ENCODE measurements around the gene NPB.

Gene NPB

GRCh38 chr17:81923302-81924260, 21.5 kb downstream of the NPB start:
- peak overlapping the region; percentile 31 for H3K4me3 ChIP-seq (ENCODE audit: control insufficient read depth, low read depth, low read length)
- peak; percentile 77 for DNase-seq (ENCODE audit: low read depth)
- no peak for TF ChIP-seq CTCF (conservative IDR thresholded peaks at IDR 0.05; ENCODE audit: control insufficient read depth, insufficient read depth, low read depth, low read length)

GRCh38 chr17:81924557-81925532, 22.8 kb downstream of the NPB start:
- no peak for TF ChIP-seq CTCF (conservative IDR thresholded peaks at IDR 0.05; ENCODE audit: control insufficient read depth, insufficient read depth, low read depth, low read length)
- DNase-seq (ENCODE audit: low read depth) = no peak
- H3K4me3 ChIP-seq (ENCODE audit: control insufficient read depth, low read depth, low read length) = no peak overlapping the region

- H3K4me3 ChIP-seq (ENCODE audit: control insufficient read depth, low read depth, low read length) = peak overlapping the region; percentile 71
- no peak for TF ChIP-seq CTCF (conservative IDR thresholded peaks at IDR 0.05; ENCODE audit: control insufficient read depth, insufficient read depth, low read depth, low read length)
- DNase-seq (ENCODE audit: low read depth) = no peak
Measured at GRCh38 chr17:81925860-81926450, 23.9 kb downstream of the NPB start.

GRCh38 chr17:81926451-81927151, 24.6 kb downstream of the NPB start:
- TF ChIP-seq CTCF (conservative IDR thresholded peaks at IDR 0.05; ENCODE audit: control insufficient read depth, insufficient read depth, low read depth, low read length) = no peak
- peak; percentile 78 for DNase-seq (ENCODE audit: low read depth)
- H3K4me3 ChIP-seq (ENCODE audit: control insufficient read depth, low read depth, low read length) = peak overlapping the region; percentile 71

- H3K4me3 ChIP-seq (ENCODE audit: control insufficient read depth, low read depth, low read length) = peak overlapping the region; percentile 71
- TF ChIP-seq CTCF (conservative IDR thresholded peaks at IDR 0.05; ENCODE audit: control insufficient read depth, insufficient read depth, low read depth, low read length) = no peak
- DNase-seq (ENCODE audit: low read depth) = no peak
Measured at GRCh38 chr17:81927152-81927652, 25.2 kb downstream of the NPB start.
